HEK293T (cell line): ENCODE measurements around the gene DOCK2.

Experiments
- BHLHE40 ChIP-seq: fragments of 450-650 bp; IDR thresholded peaks from 2 replicates; pipeline ENCODE4 v1.6.1; 2016; ENCODE audit warnings: mild to moderate bottlenecking, moderate library complexity, borderline replicate concordance
- HDGF ChIP-seq: fragments of 450-650 bp; IDR thresholded peaks from 2 replicates; pipeline ENCODE4 v1.6.1; 2017; ENCODE audit warnings: antibody characterized with exemption, borderline replicate concordance
- PKNOX1 ChIP-seq: fragments of 450-650 bp; IDR thresholded peaks from 2 replicates; pipeline ENCODE4 v1.6.1; 2016

DNA sequence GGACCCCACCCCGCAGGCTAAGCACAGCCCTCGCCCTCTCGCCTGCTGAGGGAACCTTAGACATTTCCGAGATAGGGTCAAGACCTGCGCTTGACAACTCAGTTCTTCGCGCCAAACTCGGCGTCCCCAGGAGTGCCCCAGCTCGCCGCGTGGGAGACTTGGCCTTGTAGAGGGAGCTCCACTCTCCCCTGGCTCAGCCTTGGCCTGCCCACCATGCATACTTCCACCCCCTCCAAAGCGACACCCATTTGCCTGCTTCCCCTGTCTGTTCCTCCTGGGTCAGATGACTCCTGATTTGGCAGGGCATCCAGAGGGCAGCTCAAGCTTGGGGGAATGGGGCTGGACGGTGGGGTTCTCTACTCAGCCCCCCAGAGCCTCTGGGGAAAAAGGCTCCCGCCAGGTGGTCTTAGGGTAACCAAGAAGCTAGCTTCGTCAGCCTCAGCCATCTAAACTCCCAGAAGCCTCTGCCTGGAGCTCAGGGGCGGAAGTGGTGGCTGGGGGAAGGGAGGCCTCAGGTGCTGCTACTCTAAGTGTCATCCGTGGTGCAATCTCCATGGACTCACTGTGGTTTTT is 560 bp downstream of the DOCK2 start:
- TF ChIP-seq BHLHE40 (no peak), HDGF (no peak), PKNOX1 (no peak)
